Stimulated activated CD8-positive, alpha-beta memory T cell treated with anti-CD3 and anti-CD28 coated beads, Interleukin-7, amount 100 ng/mL, for 24 hours (primary cell): ENCODE data around the gene PHLDA3.
"Not testable (repeated sequence)": the region's sequence is repeated elsewhere in the genome, so short reads cannot be mapped to it uniquely, and the experiment has no call there.

Source experiments
- DNase-seq: peaks from one replicate; pipeline ENCODE4 v3.0.0-alpha.2; 2020; ENCODE audit warnings: low read depth

The PHLDA3 gene

GRCh38 chr1:201503397-201504176 is 34.6 kb upstream of the PHLDA3 start:
- no peak for DNase-seq

- DNase-seq = no peak
These were observed 33.5 kb upstream of the PHLDA3 start for GRCh38 chr1:201502511-201502857.

GRCh38 chr1:201501812-201502510 is 33.0 kb upstream of the PHLDA3 start:
- DNase-seq = no peak

DNA sequence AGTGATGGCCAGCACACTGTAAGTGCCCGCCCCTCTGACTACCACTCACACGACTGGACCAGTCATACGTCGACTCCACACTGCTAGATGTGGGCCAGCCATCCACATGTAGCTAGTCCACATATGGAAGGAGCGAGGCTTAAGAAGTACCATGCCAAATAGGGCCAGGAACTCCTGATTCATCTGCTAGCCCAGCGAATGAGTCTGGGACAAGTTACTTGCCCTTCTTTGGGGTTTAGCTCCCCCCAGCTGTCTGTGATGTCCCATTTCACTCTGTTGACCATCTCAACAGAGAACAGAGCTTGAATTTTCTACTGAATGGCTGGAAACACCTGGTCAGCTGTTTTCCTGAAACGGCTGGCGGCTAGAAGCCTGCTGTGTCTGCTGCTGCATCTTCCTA is 32.2 kb upstream of the PHLDA3 start:
- no peak for DNase-seq

DNA sequence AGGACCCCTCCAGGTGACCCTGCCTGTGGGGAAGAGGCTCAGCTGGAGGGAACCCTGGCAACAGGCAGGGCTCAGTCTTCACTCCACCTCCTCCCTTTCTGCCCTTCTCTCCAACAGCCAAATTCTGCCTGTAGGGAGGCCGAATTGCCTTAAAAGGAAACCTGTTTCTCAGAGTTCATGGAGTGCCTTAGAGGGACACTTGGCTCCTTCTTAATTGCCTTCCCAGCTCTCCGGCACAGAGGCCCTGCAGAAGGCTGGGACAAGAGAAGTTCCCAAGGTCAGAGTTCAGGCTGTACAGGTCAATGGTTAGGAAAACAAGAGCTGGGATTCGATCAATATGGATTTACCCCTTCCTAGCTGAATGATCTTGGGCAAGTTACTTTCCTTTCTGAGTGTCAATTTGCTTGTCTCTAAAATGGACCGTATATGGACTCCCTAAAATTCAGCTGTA is 31.7 kb upstream of the PHLDA3 start:
- no peak for DNase-seq

DNA sequence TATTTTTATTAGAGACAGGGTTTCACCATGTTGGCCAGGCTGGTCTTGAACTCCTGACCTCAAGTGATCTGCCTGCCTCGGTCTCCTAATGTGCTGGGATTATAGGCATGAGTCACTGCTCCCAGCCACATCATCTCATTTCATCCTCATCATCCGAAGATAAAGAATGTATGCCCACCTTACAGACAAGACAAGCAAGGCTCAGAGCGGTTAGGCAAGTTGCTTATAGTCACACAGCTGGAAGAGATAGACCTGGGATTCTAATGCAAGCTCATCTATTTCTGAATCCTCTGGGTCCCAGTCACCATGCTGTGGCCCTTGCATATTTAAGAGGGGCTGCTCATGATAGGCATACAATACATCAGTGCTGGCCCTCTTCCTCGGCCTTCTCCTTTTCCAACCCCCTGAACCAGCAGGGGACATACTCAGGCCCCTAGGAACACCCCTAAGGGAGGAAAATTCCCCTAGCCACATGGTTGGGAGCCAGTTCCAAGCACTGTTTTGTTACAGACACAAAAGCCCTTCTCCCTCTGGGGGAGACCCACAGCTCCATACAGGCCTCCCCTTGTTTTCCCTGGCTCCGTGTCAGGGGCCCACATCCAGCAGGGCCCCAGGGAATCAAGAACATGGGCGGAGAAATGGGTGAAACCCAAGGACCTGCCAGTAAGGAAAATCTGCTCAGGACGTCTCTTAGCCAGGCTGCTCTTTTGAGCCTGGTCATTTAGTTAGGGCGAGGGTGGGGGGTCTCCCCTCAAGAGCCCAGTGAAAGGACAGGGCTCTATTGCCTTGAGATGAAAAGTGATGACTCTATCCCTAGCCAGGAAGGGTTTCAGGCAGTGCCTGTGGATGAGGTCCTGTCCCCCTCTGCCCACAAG is 31.0 kb upstream of the PHLDA3 start:
- DNase-seq = no peak

DNA sequence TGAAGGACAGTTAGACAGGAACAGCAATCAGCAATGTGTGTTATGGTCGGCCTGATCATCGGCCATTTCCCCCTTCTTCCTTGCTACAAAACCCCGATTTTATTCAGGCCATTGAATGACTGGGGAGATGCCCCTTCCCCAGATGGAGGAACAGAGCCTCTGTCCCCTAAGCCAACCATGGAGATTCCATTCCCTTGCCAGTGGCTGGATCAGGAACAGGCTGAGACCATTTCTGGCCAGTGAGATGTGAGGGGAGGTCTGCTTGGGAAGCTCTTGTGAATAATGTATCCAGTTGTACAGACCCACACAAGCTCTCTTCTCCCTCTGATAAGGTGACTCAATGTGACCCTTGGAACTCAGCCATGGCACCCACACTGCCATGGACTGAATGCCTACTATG is 30.2 kb upstream of the PHLDA3 start:
- no peak for DNase-seq

GRCh38 chr1:201498621-201499020 is 29.6 kb upstream of the PHLDA3 start:
- no peak for DNase-seq

DNA sequence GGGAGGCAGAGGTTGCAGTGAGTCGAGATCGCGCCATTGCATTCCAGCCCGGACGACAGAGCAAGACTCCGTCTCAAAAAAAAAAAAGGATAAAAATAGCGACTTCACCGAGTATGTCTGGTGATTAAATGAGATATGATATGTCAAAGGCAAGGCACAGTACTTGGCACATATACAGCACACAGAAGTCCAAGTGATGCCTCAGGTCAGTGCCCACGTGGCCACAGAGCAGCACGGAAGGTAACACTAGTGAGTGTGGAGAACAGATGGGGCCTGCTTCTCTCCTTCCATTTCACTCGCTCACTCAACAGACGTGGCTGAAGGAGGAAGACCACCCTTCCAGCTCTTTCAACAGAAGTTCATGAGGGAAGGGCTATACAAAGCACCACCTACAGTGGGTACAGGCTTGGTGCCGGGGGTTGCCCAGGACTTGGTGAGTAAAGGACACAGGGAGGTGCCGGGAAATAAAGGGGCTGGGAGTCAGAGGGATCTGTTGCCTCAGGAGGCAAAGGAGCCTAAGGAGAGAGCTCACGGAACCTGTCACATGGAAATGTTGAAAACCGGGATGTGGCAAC is 29.0 kb upstream of the PHLDA3 start:
- DNase-seq = no peak

DNA sequence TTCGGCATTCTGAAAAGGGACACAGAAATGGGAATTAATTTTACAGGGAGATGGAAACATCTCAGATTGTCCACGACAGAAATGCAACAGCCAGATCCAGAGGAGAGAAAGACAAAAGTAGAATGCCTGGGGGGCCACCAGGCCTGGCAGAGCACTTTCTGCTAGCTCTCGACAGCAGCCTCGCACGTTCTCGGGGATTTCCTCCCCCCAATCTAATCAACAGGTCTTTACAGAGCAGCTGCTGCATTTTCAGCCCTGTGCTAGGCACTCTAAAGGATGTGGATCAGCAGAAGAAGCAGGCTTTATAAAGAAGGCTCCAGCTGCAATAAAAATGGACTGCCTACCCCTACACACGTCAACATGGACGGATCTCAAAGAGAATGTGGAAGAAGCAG is 27.3 kb upstream of the PHLDA3 start:
- no peak for DNase-seq

DNA sequence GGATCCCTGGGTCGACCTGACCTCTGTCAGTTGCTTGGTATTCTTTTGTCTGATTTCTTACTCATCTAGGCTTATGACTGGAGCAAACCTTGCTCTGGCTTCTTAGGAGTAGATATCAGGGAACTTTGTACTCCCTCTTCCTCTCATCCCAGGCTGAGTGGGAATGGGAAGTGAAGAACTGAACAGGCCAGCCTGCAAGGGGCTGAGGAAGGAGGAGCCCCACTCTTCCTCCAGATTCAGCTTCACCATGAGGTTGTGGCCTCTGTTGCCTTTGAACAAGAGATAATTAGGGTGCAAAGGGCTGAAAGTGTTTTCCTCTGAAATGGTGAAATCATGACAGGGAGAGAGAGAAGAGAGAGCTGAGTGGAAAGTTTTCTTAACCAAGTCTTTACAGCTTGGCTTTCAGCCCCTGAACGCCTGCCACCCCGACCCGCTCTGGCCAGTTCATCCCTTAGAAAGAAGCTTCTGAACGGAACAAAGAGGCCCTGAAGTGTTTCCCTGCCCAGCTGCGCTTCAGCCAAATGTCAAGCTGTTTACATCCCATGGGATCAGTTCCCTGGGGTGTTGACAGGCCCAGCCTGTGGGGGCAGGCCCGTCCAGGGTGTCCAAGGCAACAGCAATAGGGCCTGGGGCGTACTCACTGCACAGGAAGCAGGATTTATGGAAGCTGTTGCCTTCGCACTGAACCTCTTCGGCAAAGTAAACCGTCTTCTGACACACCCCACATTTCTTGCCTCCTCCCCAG is 26.7 kb upstream of the PHLDA3 start:
- no peak for DNase-seq

- no peak for DNase-seq
These were observed 25.0 kb upstream of the PHLDA3 start for GRCh38 chr1:201493757-201494617.

GRCh38 chr1:201493026-201493656 is 24.2 kb upstream of the PHLDA3 start:
- not testable (repeated sequence) for DNase-seq

DNA sequence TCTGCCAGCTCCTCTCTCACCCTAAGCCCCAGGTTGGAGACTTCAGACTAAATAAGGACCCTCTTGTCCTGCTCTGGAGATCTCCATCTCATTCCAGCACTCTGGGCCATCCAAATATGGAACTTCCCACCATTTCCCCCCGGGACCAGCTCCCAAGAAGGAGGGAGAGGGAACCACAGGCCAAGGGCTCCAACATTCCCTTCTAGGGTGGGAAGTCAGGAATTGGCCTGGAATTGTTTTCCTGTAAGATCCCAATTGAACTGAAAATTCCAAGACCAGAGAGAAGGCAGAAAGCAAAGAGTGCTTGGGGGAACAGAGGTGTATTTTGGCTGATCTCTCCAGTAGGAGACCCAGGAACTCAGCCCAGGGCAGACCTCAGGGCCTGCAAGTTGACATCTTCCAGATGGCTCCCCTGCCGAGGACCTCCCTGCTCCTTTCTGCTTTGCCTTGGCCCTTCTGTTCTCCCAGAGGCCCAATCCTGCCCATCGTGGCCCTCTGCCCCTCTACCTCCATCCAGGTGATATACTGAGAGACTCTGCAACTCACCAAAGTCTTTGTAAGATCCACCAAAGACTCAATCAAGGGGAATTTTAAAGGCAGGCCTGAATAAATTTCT is 23.0 kb upstream of the PHLDA3 start:
- DNase-seq = no peak

- DNase-seq = no peak
These were observed 21.7 kb upstream of the PHLDA3 start for GRCh38 chr1:201490708-201491131.

DNA sequence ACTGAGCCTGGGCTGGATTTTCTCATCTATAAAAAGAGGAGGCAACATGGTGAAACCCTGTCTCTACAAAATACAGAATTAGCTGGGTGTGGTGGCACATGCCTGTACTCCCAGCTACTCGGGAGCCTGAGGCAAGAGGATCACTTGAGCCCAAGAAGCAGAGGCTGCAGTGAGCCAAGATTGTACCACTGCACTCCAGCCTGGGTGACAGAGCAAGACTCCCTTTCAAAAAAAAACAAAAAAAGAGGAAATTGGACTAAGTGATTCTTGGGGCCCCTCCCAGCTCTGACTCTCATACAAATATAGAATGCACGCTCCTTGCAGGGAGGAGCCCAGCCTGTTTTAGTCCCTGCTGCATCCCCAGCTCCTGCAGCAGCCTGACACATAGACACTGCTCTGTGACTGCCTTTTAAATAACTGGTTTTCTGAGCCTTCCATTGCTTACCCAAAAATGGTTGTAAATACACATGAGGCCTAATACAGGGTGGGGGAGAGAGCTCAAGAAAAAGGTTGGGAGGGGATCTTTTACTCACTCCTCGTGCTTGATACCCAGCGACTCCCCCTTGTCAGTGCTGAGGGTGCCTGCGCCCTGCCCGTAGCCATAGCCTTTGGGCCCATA is 20.8 kb upstream of the PHLDA3 start:
- no peak for DNase-seq

DNA sequence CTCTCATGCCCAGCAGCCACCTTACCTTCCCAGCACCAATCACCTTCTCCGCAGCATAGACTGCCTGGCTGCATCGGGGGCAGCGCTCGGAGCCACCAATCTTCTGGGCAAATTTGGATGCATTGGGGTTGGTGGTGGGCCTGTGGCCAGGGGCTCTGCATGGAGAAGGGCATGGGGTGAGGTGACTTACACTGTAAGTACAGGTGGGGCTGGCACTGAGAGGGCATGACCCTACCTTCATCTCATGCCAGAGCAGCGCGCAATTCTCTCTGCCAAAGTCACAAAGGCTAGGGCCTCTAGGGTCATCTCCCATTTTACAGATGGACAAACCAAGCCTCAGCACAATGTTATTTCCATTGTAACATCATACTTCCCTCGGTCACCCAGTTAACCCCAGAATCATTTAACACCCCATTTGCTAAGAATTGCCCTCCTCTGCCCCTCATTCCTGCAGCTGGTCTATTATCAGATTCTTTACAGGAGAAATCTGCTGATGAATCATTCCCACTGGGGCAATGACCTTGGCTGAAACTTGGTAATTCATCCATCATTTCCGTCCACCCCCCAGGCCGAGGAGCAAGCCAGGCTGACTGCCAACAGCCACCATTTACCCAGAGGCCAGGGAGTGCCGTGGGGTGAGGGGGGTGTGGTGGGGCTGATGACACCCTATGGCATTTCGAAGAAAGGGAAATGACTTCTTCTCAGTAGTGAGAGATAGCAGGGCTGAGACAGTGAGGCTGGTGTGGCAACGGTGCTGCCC is 20.0 kb upstream of the PHLDA3 start:
- no peak for DNase-seq

DNA sequence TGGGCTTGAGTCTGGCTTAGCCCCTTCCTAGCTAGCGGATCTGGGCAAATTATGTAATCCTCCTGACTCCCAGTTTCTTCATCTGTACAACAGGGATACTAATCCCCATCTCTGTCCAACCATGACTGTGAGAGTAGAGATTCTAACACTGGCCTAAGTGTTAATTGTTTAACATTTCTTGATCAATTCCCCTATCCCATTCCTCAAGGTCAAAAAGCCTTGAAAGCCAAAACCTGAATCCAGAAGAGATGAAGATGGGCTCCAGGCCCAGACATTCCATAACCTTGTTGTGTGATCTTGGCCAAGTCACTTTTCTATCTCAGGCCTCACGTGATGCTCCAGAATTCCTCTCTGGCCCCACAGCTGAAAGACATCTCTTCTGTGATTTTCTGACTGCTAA is 18.8 kb upstream of the PHLDA3 start:
- no peak for DNase-seq

GRCh38 chr1:201486187-201486586 is 17.2 kb upstream of the PHLDA3 start:
- DNase-seq = no peak
